UCSD-AML1 (cell line): ENCODE measurements around the gene HES4.

Experiments used
- DNase-seq: peaks from one replicate; lab custom pipeline; 2025; ENCODE audit not compliant: unreplicated experiment; lab: John Stamatoyannopoulos, UW

The HES4 gene, protein sequence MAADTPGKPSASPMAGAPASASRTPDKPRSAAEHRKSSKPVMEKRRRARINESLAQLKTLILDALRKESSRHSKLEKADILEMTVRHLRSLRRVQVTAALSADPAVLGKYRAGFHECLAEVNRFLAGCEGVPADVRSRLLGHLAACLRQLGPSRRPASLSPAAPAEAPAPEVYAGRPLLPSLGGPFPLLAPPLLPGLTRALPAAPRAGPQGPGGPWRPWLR

GRCh38 chr1:999725-1000356, at the start of gene HES4:
HES4 (minus strand) TSS chr1:1000097; CDS start chr1:999973, 124 bp downstream.
- DNase-seq, result peak; percentile 81

- no peak for DNase-seq
These were observed 48.9 kb upstream of the HES4 start for GRCh38 chr1:1048765-1049164.

GRCh38 chr1:1047963-1048362, 48.1 kb upstream of the HES4 start:
- no peak for DNase-seq

DNA sequence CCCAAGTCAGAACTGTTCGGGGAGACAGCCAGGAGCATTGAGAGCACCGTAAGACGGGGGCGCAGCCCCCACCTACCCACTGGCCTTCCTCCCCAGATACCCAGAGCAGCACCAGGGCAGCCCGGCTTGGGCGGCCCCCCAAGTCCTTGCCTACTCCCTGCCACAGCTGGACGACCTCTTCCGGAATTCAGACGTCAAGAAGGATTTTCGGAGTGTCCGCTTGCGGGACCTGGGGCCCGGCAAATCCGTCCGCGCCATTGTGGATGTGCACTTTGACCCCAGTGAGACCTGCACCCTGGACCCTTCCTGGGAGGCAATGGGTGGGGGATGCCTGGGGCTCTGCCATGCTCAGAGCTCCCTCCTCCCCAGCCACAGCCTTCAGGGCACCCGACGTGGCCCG, 47.5 kb upstream of the HES4 start:
- DNase-seq, result no peak

- no peak for DNase-seq
These were observed 46.9 kb upstream of the HES4 start for GRCh38 chr1:1046767-1047166.

- DNase-seq, result no peak
These were observed 46.3 kb upstream of the HES4 start for GRCh38 chr1:1046243-1046642.

GRCh38 chr1:1045129-1045528, 45.2 kb upstream of the HES4 start:
- DNase-seq, result no peak

DNA sequence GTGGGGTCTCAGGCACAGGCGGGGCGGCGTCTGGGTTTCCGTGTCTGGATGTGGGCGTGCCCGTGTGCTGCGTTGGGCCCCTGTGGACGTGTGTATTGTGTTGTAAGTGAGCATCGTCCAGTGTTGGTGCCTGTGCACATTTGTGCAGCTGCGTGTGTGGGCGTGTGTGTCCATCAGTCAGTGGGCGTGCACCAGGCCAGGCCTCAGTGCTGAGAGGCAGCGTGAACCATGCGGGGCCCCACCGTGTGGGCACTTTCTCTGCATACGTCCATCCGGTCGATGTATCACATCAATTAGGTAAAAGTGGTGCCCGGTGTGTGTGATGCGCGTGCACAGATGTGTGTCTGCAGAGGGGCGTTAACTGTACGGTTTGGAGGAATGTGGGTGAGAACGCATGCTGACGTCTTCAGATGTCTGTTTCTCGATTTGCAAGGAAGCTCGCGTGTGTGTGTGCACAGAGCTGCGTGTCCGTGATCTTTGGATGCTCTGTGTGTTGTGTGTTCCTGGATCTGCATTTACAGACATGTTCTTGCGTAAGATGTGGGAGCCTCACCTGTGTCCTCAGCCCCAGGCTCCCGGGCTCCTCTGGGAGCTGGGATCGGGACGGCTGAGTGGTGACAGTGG, 44.7 kb upstream of the HES4 start:
- DNase-seq, result no peak

DNA sequence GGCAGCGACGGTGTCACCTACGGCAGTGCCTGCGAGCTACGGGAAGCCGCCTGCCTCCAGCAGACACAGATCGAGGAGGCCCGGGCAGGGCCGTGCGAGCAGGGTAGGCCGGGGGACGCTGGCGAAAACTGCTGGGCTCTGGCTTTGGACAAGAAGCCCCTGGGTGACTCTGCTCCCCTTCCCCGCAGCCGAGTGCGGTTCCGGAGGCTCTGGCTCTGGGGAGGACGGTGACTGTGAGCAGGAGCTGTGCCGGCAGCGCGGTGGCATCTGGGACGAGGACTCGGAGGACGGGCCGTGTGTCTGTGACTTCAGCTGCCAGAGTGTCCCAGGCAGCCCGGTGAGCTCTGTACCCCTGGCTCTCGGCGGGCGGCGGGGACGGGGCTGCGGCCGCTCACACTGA, 44.0 kb upstream of the HES4 start:
- no peak for DNase-seq

- no peak for DNase-seq
These were observed 43.5 kb upstream of the HES4 start for GRCh38 chr1:1043411-1043810.

DNA sequence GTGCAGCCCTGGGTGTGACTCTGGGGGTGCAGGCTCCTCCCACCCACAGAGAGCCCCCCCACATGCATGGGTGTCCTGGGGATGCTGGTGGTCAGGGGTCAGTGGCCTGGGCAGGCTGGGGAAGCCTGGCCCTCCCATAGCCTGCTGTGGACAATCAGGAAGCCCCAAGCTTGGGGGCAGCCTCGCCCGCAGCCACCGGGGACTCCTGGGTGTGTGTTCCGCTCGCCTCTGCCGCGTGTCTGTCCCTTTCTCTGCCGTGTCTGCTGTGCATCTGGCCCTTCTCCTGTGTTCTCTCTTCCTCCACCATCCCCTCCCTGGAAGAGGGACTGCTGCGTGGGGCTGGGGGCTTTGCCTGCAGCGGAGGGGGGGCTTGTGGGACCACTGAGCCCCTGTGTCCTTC, 42.9 kb upstream of the HES4 start:
- DNase-seq, result no peak

GRCh38 chr1:1041873-1042272, 42.0 kb upstream of the HES4 start:
- DNase-seq, result no peak

- no peak for DNase-seq
These were observed 41.2 kb upstream of the HES4 start for GRCh38 chr1:1041092-1041523.

DNA sequence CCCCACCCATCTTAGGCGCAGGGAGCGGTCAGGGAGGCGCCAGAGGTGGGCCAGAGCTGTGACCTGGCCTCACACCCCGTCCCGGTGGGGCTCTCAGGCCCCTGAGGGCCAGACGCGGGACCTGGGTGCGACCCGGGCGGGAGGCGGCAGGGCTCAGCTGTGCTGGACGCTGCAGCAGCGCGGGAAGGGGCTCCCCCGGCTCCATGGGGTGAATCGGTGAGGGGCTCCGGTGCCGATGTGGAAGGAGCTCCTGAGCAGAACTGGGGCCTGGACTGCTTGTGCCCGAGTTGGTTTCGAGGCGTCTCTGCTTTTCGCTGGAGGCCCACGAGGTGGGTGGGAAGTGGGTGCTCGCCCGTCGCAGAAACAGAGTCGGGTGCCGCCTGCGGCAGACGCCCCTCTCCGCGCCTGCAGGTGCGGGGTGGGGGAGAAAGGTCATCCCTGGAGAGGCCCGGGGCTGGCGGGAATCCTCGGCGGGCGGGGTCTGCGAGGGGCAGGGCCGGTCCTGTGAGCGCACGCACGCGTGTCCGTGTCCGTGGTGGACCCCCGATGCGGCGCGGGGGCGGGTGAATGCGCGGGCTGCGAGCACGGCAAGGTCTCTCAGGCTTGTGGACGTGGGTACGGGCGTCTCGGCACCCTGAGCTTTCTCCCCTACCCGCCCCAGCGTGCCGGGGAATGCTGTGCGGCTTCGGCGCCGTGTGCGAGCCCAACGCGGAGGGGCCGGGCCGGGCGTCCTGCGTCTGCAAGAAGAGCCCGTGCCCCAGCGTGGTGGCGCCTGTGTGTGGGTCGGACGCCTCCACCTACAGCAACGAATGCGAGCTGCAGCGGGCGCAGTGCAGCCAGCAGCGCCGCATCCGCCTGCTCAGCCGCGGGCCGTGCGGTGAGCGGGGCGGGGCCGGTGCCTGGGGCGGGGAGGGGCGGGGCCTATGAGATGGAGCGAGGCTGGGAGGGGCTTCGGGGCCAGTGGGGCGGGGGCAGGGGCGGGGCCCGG, 40.4 kb upstream of the HES4 start:
- DNase-seq, result peak; percentile 84

- peak; percentile 24 for DNase-seq
These were observed 39.4 kb upstream of the HES4 start for GRCh38 chr1:1039145-1039910.

DNA sequence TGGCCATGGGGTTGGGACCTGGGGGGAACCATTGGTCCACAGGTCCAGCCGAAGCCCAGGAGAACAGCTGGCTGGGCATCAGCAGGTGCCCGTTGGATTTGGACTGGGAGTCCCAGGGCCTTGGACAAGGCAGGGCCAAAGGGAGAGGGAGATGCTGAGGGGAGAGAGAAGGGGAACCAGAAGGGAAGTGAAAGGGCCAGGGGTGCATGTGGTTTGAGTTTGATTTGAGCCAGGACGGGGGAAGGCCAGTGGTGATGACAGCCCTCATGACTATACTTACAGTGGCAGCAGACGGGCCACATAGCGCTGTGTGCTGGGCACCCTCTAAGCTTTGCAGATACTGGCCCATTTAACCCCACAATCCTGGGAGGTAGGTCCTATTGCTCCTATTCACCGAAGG, 38.8 kb upstream of the HES4 start:
- no peak for DNase-seq

DNA sequence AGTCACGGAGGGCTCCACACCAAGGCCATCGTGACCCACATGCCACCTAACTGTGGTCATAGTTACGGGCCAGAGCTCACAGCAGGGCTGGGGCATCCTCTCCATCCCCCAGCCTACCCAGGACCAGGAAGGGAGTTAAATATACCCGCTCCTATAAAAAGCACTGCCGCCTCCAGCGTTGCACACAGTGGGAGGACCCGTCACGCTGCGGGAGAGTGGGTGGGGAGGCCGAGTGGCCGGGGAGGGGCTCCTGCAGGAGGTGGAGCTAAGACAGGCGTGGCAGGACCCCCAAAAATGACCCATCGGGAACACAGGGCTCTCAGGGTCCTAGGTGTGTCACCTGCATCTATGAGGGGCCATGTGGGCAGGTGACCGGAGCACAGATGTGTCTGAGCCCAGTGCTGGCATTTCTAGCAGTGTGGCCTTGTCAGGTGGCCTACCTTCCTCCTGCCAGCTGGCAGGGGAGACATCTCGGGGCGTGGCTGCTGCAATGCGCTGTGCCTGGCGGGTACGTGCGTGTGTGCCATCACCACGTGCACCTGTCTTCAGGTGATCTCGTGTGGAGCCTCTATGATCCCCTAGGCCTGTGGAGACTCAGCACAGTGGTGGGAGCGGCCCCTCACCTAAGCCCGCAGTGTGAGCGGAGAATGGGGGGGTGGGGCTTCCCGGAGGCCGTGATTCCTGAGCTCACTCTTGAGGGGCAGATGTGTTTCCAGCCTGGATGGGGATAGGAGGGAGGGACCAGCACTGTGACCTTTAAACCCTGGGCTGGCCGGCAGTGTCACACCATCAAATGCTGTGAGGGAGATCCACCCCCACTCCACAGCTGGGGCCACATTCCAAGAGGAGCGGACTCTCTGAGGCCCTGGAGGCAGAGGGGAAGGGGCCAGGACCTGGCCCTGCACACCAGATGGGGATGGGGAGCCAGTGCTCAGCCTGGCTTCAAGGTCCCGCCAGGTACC, 37.8 kb upstream of the HES4 start:
- no peak for DNase-seq

DNA sequence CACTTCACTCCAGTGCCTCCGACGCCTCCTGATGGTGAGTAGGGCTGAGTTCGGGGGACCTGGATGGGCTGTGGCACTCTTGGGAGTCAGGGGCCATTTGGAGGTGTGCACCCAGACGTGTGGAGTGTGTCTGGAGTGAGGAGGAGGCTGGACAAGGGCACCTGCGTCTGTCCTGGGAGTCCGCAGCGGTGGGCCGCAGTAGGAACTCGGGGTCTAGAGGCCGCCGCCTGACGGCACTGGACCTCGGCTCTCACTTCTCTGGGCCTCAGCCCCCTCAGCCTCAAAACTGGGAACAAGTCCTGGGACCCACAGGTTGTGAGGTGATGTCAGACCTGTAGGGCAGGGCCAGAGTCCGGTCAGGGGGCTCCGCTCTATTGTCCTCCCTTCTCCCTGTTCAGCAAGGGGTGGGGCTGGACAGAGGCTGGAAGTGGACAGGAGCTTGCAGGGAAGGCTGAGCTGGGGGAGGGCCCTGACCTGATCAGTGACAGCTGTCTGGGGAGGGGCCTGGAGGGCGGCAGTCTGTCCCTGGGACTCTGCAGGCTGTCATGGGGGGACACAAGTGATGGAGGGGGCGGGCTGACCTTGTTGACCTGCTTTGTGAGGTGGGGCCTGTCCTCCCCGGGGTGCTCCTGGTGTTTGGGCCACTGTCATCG, 35.5 kb upstream of the HES4 start:
- DNase-seq, result no peak

- no peak for DNase-seq
These were observed 34.5 kb upstream of the HES4 start for GRCh38 chr1:1034439-1034781.
